HG03103 (cell line): ENCODE data around the gene RGCC.
"Not testable (repeated sequence)": the region's sequence is repeated elsewhere in the genome, so short reads cannot be mapped to it uniquely, and the experiment has no call there.

ENCODE experiments used
- ATAC-seq: cut with Tn5 transposase; IDR thresholded peaks from one replicate; pipeline ENCODE4 v1.9.1; 2021; ENCODE audit warnings: low read depth; ENCODE audit not compliant: unreplicated experiment

Gene RGCC

GRCh38 chr13:41488124-41488523 is 30.8 kb downstream of the RGCC start:
- ATAC-seq, result no peak

GRCh38 chr13:41490371-41491015 is 33.1 kb downstream of the RGCC start:
- no peak for ATAC-seq

- ATAC-seq, result no peak
Observed at GRCh38 chr13:41491436-41491835, 34.1 kb downstream of the RGCC start.

- ATAC-seq, result peak; percentile 54
Observed at GRCh38 chr13:41492432-41493260, 35.3 kb downstream of the RGCC start.

- ATAC-seq, result no peak
Observed at GRCh38 chr13:41494202-41494601, 36.9 kb downstream of the RGCC start.

- ATAC-seq, result no peak
Observed at GRCh38 chr13:41495044-41495443, 37.7 kb downstream of the RGCC start.

GRCh38 chr13:41496420-41497234 is 39.3 kb downstream of the RGCC start:
- ATAC-seq, result no peak

- ATAC-seq, result no peak
Observed at GRCh38 chr13:41497436-41497835, 40.1 kb downstream of the RGCC start.

GRCh38 chr13:41499452-41499851 is 42.1 kb downstream of the RGCC start:
- no peak for ATAC-seq

- ATAC-seq, result no peak
Observed at GRCh38 chr13:41500511-41500910, 43.2 kb downstream of the RGCC start.

- no peak for ATAC-seq
Observed at GRCh38 chr13:41501281-41501680, 43.9 kb downstream of the RGCC start.

GRCh38 chr13:41502031-41502430 is 44.7 kb downstream of the RGCC start:
- no peak for ATAC-seq

- peak; percentile 66 for ATAC-seq
Observed at GRCh38 chr13:41502673-41503072, 45.3 kb downstream of the RGCC start.

- ATAC-seq, result no peak
Observed at GRCh38 chr13:41503356-41503755, 46.0 kb downstream of the RGCC start.

- not testable (repeated sequence) for ATAC-seq
Observed at GRCh38 chr13:41504657-41505056, 47.3 kb downstream of the RGCC start.

- ATAC-seq, result no peak
Observed at GRCh38 chr13:41505209-41505835, 48.0 kb downstream of the RGCC start.

GRCh38 chr13:41506312-41506711 is 49.0 kb downstream of the RGCC start:
- no peak for ATAC-seq

GRCh38 chr13:41509971-41510370 is 52.6 kb downstream of the RGCC start:
- no peak for ATAC-seq

GRCh38 chr13:41511827-41512226 is 54.5 kb downstream of the RGCC start:
- no peak for ATAC-seq

GRCh38 chr13:41512441-41512840 is 55.1 kb downstream of the RGCC start:
- ATAC-seq, result no peak

GRCh38 chr13:41513600-41513999 is 56.2 kb downstream of the RGCC start:
- ATAC-seq, result no peak
